AG04450 (cell line): ENCODE results near the gene HLA-DMB. TPM values are rescaled to one million over a fixed set of nuclear protein-coding genes. Genes with fewer than 3 reads are reported as not detected.

Source experiments
- CTCF ChIA-PET: fragments of 300-600, 350-600 bp; formaldehyde crosslinking; extraction: SDS; loops from one replicate; lab custom pipeline; 2022; ENCODE audit warnings: antibody characterized with exemption, inconsistent platforms; lab: Charles Lee
- POLR2A ChIA-PET: fragments of 350-600 bp; formaldehyde crosslinking; extraction: SDS; loops from one replicate; lab custom pipeline; 2021; ENCODE audit warnings: antibody characterized with exemption, inconsistent platforms; lab: Yijun Ruan, JAX
- DNase-seq: peaks from one replicate; pipeline ENCODE4 v3.0.0-alpha.2; 2011; ENCODE audit warnings: low read depth, low spot score
- H3K27ac ChIP-seq: one replicate; pipeline ENCODE4 v1.5.1; 2012; ENCODE audit warnings: low read depth, low read length, control low read depth
- H3K27me3 ChIP-seq: one replicate; pipeline ENCODE4 v1.6.0; 2012; ENCODE audit warnings: low read length; ENCODE audit not compliant: control insufficient read depth, insufficient read depth
- H3K4me3 ChIP-seq: 2 replicates; pipeline ENCODE4 v1.5.1; 2011; ENCODE audit warnings: mild to moderate bottlenecking, low read depth, low read length, control low read depth
- H3K9me3 ChIP-seq: 2 replicates; pipeline ENCODE4 v1.5.1; 2012; ENCODE audit warnings: low read length; ENCODE audit not compliant: control insufficient read depth, insufficient read depth
- CTCF ChIP-seq: IDR thresholded peaks from 2 replicates; pipeline ENCODE4 v1.5.1; 2011; ENCODE audit warnings: low read depth, low read length, control low read depth, inconsistent platforms
- polyA plus RNA-seq: library from polyadenylated mRNA; depleted of rRNA; stranded (reverse); fragments of >200 nt; gene quantifications from 2 replicates; pipeline ENCODE4 v1.2.3, GENCODE V29; 2011

The HLA-DMB gene
- polyA plus RNA-seq, 1 experiment = 0.12 TPM

GRCh38 chr6:32983493-32983848 is 42.6 kb upstream of the HLA-DMB start:
- no peak overlapping the region for H3K4me3 ChIP-seq
- TF ChIP-seq CTCF = no peak
- H3K27ac ChIP-seq = no peak overlapping the region
- H3K27me3 ChIP-seq = peaks cover 3% of the 10 kb centered on the region
- DNase-seq = no peak
- CTCF ChIA-PET = interaction anchor here (0.9 to 6.9 kb wide), 11 partner anchors 13 to 144 kb away, joined by 5 to 252 read pairs (median 31); partner anchors contain the start of genes HLA-DMA and TAP2
- H3K9me3 ChIP-seq = no peaks in the 10 kb centered on the region
- POLR2A ChIA-PET = interaction anchor here (0.6 to 9.4 kb wide), 3 partner anchors 13 to 50 kb away, joined by 4 to 199 read pairs (median 5); partner anchors contain the start of genes BRD2 and HLA-DOA

GRCh38 chr6:32982702-32983492 is 42.1 kb upstream of the HLA-DMB start:
- TF ChIP-seq CTCF = no peak
- Histone ChIP-seq H3K4me3 (no peak overlapping the region), H3K9me3 (no peaks in the 10 kb centered on the region), H3K27ac (peak overlapping the region; percentile 13), H3K27me3 (peaks cover 3% of the 10 kb centered on the region)
- CTCF ChIA-PET = interaction anchor here (0.9 to 6.9 kb wide), 13 partner anchors 11 to 144 kb away, joined by 4 to 252 read pairs (median 31); partner anchors contain the start of genes HLA-DMA and TAP2
- POLR2A ChIA-PET = interaction anchor here (0.6 to 9.4 kb wide), 2 partner anchors 12 to 27 kb away, joined by 4 to 199 read pairs; partner anchors contain the start of genes BRD2 and HLA-DOA
- no peak for DNase-seq

DNA sequence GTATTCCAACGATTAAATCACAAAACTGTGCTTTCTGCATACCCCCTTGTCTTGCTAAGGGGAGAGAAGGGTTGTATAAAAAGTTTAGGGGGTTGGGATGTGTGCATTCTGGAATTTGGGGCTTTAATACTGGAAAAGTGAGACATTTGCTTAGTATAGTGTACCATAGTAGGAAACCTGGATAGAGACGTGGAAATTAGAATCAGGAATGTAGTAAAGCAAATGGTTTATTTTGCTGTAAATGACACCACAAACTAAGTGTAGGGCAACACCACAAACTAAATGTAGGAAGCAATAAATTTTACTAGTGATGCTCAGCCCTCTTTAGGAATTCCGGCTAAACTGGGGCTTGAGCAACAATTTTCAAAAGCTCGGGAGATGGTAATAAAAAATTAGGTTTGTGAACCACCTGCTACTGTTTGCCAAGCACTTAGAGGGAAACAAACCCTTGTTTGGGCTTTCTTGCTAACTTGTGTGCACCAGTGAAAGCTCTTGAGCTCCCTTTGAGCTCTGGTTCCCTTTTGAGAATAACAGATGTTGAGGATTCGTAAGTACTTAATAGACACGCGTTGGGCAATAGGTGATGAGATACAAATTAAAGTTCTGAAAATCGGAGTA is 41.4 kb upstream of the HLA-DMB start:
- H3K9me3 ChIP-seq = no peaks in the 10 kb centered on the region
- TF ChIP-seq CTCF = no peak
- H3K27ac ChIP-seq = no peak overlapping the region
- ChIA-PET POLR2A (interaction anchor here (9.4 kb wide), 1 partner anchor 11 kb away, joined by 199 read pairs; the partner anchor contains the start of gene BRD2), CTCF (interaction anchor here (0.5 to 3.4 kb wide), 6 partner anchors 10 to 164 kb away, joined by 3 to 40 read pairs (median 4); partner anchors contain the start of gene TAP2)
- no peak overlapping the region for H3K4me3 ChIP-seq
- H3K27me3 ChIP-seq = peaks cover 3% of the 10 kb centered on the region
- no peak for DNase-seq

DNA sequence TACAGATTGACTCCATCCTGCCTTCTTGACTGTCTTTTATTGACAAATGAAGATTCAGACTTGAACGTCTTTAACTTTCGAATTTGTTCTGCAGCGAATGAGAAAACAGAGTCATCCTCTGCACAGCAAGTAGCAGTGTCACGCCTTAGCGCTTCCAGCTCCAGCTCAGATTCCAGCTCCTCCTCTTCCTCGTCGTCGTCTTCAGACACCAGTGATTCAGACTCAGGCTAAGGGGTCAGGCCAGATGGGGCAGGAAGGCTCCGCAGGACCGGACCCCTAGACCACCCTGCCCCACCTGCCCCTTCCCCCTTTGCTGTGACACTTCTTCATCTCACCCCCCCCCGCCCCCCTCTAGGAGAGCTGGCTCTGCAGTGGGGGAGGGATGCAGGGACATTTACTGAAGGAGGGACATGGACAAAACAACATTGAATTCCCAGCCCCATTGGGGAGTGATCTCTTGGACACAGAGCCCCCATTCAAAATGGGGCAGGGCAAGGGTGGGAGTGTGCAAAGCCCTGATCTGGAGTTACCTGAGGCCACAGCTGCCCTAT is 39.7 kb upstream of the HLA-DMB start:
- no peak for DNase-seq
- CTCF ChIA-PET = interaction anchor here (1.3 to 3.4 kb wide), 8 partner anchors 13 to 268 kb away, joined by 4 to 40 read pairs (median 9); partner anchors contain the start of genes HLA-DMA and TAP2
- Histone ChIP-seq H3K27ac (no peak overlapping the region), H3K4me3 (no peak overlapping the region), H3K9me3 (no peaks in the 10 kb centered on the region), H3K27me3 (no peaks in the 10 kb centered on the region)
- POLR2A ChIA-PET = interaction anchor here (9.4 kb wide), 1 partner anchor 10 kb away, joined by 199 read pairs; the partner anchor contains the start of gene BRD2
- no peak for TF ChIP-seq CTCF
